ENCODE measurements around the gene TMEM51.

- TF ChIP-seq, protein P1, sequence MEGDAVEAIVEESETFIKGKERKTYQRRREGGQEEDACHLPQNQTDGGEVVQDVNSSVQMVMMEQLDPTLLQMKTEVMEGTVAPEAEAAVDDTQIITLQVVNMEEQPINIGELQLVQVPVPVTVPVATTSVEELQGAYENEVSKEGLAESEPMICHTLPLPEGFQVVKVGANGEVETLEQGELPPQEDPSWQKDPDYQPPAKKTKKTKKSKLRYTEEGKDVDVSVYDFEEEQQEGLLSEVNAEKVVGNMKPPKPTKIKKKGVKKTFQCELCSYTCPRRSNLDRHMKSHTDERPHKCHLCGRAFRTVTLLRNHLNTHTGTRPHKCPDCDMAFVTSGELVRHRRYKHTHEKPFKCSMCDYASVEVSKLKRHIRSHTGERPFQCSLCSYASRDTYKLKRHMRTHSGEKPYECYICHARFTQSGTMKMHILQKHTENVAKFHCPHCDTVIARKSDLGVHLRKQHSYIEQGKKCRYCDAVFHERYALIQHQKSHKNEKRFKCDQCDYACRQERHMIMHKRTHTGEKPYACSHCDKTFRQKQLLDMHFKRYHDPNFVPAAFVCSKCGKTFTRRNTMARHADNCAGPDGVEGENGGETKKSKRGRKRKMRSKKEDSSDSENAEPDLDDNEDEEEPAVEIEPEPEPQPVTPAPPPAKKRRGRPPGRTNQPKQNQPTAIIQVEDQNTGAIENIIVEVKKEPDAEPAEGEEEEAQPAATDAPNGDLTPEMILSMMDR (IDR thresholded peaks at IDR 0.05; ENCODE audit: insufficient read depth, low read length) = no peak
- TF ChIP-seq REST (IDR thresholded peaks at IDR 0.05; ENCODE audit: insufficient replicate concordance, low read depth) = no peak
These were observed 101.0 kb downstream of the TMEM51 start for GRCh38 chr1:15254559-15254958.
